ENCODE results near the gene ANKRD28.

ANKRD28 gene

DNA sequence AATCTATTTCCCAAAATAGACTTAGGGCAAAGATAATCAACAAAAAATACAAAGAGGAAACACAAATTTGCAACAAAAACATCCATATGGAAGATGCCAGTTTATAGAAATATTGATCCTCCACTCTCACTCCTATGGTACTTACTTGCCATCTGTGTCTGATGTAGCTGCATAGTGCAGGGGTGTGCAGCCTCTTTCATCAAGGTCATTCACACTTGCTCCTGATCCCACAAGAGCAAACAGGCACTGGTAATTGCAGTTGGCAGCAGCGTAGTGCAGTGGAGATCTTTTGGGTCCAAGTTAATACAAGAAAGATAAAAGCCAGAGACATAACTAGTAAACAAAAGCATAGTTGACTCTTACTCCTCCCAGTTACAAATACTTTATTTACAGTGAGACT lies 90.0 kb downstream of the ANKRD28 start:
- no peaks in the 10 kb centered on the region for H3K36me3 ChIP-seq (ENCODE audit: control insufficient read depth, insufficient read depth, low read length)
- no peak overlapping the region for H3K4me3 ChIP-seq (ENCODE audit: low read length)
- H3K27me3 ChIP-seq (ENCODE audit: control insufficient read depth, insufficient read depth, low read length): no peaks in the 10 kb centered on the region
- H3K9me3 ChIP-seq (ENCODE audit: control insufficient read depth, low read length): no peaks in the 10 kb centered on the region
- H3K4me1 ChIP-seq (ENCODE audit: control insufficient read depth, insufficient read depth, low read length): no peaks in the 10 kb centered on the region
- H3K9ac ChIP-seq (ENCODE audit: low read length): no peak overlapping the region

GRCh38 chr3:15703346-15703745 lies 94.4 kb downstream of the ANKRD28 start:
- Histone ChIP-seq H3K27me3 (ENCODE audit: control insufficient read depth, insufficient read depth, low read length) (no peaks in the 10 kb centered on the region), H3K4me1 (ENCODE audit: control insufficient read depth, insufficient read depth, low read length) (no peaks in the 10 kb centered on the region), H3K9ac (ENCODE audit: low read length) (no peak overlapping the region), H3K9me3 (ENCODE audit: control insufficient read depth, low read length) (no peaks in the 10 kb centered on the region), H3K4me3 (ENCODE audit: low read length) (no peak overlapping the region), H3K36me3 (ENCODE audit: control insufficient read depth, insufficient read depth, low read length) (no peaks in the 10 kb centered on the region)

DNA sequence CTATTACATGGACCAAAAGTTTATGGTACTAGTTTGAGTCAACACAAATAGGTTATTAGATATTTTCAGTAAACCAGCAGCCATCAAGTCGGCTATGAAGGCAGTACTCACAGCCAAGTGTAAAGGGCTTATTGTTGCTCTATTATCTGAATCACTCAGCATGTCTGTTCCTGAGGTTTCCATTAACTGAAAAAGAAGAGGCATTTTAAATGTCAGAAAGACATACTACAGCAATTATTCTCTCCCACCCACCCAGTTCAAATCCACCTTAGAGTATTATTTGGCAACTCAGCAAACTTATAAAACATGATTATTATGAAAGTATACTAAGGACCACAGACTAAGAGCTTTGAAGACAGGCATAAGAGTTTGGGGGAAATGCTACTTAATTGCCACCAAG lies 103.2 kb downstream of the ANKRD28 start:
- Histone ChIP-seq H3K27me3 (ENCODE audit: control insufficient read depth, insufficient read depth, low read length) (no peaks in the 10 kb centered on the region), H3K36me3 (ENCODE audit: control insufficient read depth, insufficient read depth, low read length) (no peaks in the 10 kb centered on the region), H3K4me3 (ENCODE audit: low read length) (no peak overlapping the region), H3K4me1 (ENCODE audit: control insufficient read depth, insufficient read depth, low read length) (no peaks in the 10 kb centered on the region), H3K9me3 (ENCODE audit: control insufficient read depth, low read length) (no peaks in the 10 kb centered on the region), H3K9ac (ENCODE audit: low read length) (no peak overlapping the region)

GRCh38 chr3:15693355-15693754 lies 104.4 kb downstream of the ANKRD28 start:
- Histone ChIP-seq H3K9me3 (ENCODE audit: control insufficient read depth, low read length) (no peaks in the 10 kb centered on the region), H3K4me3 (ENCODE audit: low read length) (no peak overlapping the region), H3K36me3 (ENCODE audit: control insufficient read depth, insufficient read depth, low read length) (no peaks in the 10 kb centered on the region), H3K4me1 (ENCODE audit: control insufficient read depth, insufficient read depth, low read length) (no peaks in the 10 kb centered on the region), H3K9ac (ENCODE audit: low read length) (no peak overlapping the region), H3K27me3 (ENCODE audit: control insufficient read depth, insufficient read depth, low read length) (no peaks in the 10 kb centered on the region)

DNA sequence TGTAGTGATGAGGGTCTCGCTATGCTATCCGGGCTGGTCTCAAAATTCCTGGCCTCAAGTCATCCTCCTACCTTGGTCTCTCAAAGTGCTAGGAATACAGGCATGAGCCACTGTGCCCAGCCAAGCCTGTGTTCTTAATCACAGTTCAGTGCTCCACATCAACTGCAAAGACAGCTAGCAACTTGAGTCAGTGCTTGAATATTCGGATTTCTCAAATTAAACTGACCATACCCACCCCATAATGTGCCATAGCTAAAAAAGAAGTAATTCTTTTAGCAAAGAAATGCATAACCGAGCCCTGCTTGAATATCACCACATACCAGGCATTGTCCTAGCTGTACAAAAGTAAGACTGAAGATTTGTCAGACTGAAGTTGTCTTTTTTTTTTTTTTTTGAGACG lies 107.0 kb downstream of the ANKRD28 start:
- no peak overlapping the region for H3K9ac ChIP-seq (ENCODE audit: low read length)
- no peak overlapping the region for H3K4me3 ChIP-seq (ENCODE audit: low read length)
- H3K27me3 ChIP-seq (ENCODE audit: control insufficient read depth, insufficient read depth, low read length): no peaks in the 10 kb centered on the region
- no peaks in the 10 kb centered on the region for H3K36me3 ChIP-seq (ENCODE audit: control insufficient read depth, insufficient read depth, low read length)
- H3K4me1 ChIP-seq (ENCODE audit: control insufficient read depth, insufficient read depth, low read length): no peaks in the 10 kb centered on the region
- no peaks in the 10 kb centered on the region for H3K9me3 ChIP-seq (ENCODE audit: control insufficient read depth, low read length)

DNA sequence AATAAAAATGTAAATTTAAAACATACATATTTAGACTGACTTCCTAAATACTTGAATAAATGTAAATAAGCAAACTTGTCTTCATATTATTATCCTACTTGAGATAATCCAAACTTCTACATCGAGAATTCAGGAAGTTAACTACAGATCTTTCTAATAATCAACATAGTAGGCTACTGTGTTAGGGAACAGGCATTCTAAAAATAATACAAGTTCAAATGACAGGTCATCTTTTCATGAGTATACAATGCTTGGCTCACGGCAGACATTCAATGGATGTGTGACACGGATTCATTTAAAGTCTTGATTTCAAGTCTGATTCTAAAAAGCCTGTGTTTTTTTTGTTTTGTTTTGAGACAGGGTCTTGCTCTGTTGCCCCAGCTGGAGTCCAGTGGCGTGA lies 107.5 kb downstream of the ANKRD28 start:
- H3K9ac ChIP-seq (ENCODE audit: low read length): no peak overlapping the region

DNA sequence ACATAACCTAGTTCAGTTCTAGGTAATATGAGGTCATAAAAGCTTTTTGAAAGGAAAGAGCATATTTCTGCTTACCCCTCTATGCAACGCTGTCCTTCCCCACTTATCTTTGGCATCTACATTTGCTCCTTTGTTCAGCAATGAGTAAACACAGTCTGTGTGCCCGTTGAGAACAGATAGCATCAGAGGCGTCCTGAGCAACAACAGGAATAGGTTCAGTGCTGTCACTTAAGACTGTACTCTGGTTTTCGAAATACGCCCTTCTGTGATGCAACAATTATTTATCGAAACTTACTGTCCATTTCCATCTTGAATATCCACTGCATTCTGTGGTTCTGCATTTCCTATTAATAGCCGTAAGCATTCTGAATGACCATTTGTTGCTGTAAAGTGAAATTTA lies 111.9 kb downstream of the ANKRD28 start:
- Histone ChIP-seq H3K27me3 (ENCODE audit: control insufficient read depth, insufficient read depth, low read length) (no peaks in the 10 kb centered on the region), H3K36me3 (ENCODE audit: control insufficient read depth, insufficient read depth, low read length) (no peaks in the 10 kb centered on the region), H3K9ac (ENCODE audit: low read length) (no peak overlapping the region), H3K9me3 (ENCODE audit: control insufficient read depth, low read length) (no peaks in the 10 kb centered on the region), H3K4me1 (ENCODE audit: control insufficient read depth, insufficient read depth, low read length) (no peaks in the 10 kb centered on the region), H3K4me3 (ENCODE audit: low read length) (no peak overlapping the region)

More for the DNA sequence above, 107.5 kb downstream of the ANKRD28 start:
- no peaks in the 10 kb centered on the region for H3K36me3 ChIP-seq (ENCODE audit: control insufficient read depth, insufficient read depth, low read length)
- no peaks in the 10 kb centered on the region for H3K27me3 ChIP-seq (ENCODE audit: control insufficient read depth, insufficient read depth, low read length)
- no peak overlapping the region for H3K4me3 ChIP-seq (ENCODE audit: low read length)
- no peaks in the 10 kb centered on the region for H3K4me1 ChIP-seq (ENCODE audit: control insufficient read depth, insufficient read depth, low read length)
- H3K9me3 ChIP-seq (ENCODE audit: control insufficient read depth, low read length): no peaks in the 10 kb centered on the region

GRCh38 chr3:15683253-15683652 lies 114.5 kb downstream of the ANKRD28 start:
- no peak overlapping the region for H3K4me3 ChIP-seq (ENCODE audit: low read length)
- H3K9ac ChIP-seq (ENCODE audit: low read length): no peak overlapping the region
- H3K36me3 ChIP-seq (ENCODE audit: control insufficient read depth, insufficient read depth, low read length): no peaks in the 10 kb centered on the region
- H3K9me3 ChIP-seq (ENCODE audit: control insufficient read depth, low read length): no peaks in the 10 kb centered on the region
- H3K27me3 ChIP-seq (ENCODE audit: control insufficient read depth, insufficient read depth, low read length): no peaks in the 10 kb centered on the region
- no peaks in the 10 kb centered on the region for H3K4me1 ChIP-seq (ENCODE audit: control insufficient read depth, insufficient read depth, low read length)

DNA sequence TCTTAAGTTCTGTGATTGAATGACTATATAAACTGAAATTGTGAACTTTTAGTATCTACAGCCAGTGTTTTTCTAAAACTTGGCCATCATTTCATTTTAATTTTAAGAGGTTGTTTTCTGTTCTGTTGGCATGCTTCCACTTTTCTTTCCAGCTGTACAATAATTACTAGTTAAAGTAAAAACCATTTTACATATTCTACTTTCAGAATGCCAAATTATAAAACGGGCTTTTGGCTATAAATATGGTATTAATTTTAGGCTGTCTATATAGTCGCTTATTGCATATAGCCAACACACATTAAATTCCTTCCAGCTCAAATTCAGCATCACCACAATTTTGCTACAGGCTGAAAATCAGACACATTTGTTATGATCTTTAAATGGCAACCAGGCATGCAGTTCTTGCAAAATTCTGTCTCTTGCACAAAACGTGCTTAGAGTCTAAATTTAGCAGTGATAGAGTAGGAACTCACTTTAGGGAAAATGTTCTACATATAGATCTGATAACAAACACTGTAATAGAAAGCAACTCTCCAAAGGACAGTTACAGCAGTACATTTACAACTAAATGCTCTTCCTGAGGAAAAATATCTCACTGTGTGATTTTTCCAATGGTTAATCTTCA lies 115.1 kb downstream of the ANKRD28 start:
- Histone ChIP-seq H3K4me1 (ENCODE audit: control insufficient read depth, insufficient read depth, low read length) (no peaks in the 10 kb centered on the region), H3K27me3 (ENCODE audit: control insufficient read depth, insufficient read depth, low read length) (no peaks in the 10 kb centered on the region), H3K36me3 (ENCODE audit: control insufficient read depth, insufficient read depth, low read length) (no peaks in the 10 kb centered on the region), H3K9me3 (ENCODE audit: control insufficient read depth, low read length) (no peaks in the 10 kb centered on the region), H3K4me3 (ENCODE audit: low read length) (no peak overlapping the region), H3K9ac (ENCODE audit: low read length) (no peak overlapping the region)

GRCh38 chr3:15681668-15682067 lies 116.1 kb downstream of the ANKRD28 start:
- no peak overlapping the region for H3K4me3 ChIP-seq (ENCODE audit: low read length)
- H3K4me1 ChIP-seq (ENCODE audit: control insufficient read depth, insufficient read depth, low read length): no peaks in the 10 kb centered on the region
- no peaks in the 10 kb centered on the region for H3K27me3 ChIP-seq (ENCODE audit: control insufficient read depth, insufficient read depth, low read length)
- no peaks in the 10 kb centered on the region for H3K9me3 ChIP-seq (ENCODE audit: control insufficient read depth, low read length)
- H3K36me3 ChIP-seq (ENCODE audit: control insufficient read depth, insufficient read depth, low read length): no peaks in the 10 kb centered on the region
- H3K9ac ChIP-seq (ENCODE audit: low read length): no peak overlapping the region

DNA sequence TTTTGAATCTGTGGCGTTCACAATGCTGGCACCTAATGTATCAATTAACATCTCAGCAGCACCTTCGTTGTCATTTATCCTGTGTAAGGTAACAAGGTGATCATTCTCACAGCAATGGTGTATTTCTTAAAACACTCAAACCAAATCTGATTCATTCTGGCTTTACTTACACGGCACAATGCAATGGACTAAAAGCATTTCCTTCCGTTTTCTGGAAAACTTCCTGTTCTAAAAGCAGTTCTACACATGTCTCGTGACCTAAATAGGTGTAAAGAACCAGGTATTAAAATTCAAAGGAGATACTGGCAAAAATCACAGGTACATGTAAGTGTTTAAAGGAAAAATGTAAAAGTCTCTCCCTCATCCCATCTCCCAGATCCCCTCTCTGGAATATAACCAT lies 118.5 kb downstream of the ANKRD28 start:
- Histone ChIP-seq H3K9ac (ENCODE audit: low read length) (no peak overlapping the region), H3K27me3 (ENCODE audit: control insufficient read depth, insufficient read depth, low read length) (no peaks in the 10 kb centered on the region), H3K9me3 (ENCODE audit: control insufficient read depth, low read length) (no peaks in the 10 kb centered on the region), H3K36me3 (ENCODE audit: control insufficient read depth, insufficient read depth, low read length) (no peaks in the 10 kb centered on the region), H3K4me3 (ENCODE audit: low read length) (no peak overlapping the region), H3K4me1 (ENCODE audit: control insufficient read depth, insufficient read depth, low read length) (no peaks in the 10 kb centered on the region)

- no peaks in the 10 kb centered on the region for H3K27me3 ChIP-seq (ENCODE audit: control insufficient read depth, insufficient read depth, low read length)
- no peak overlapping the region for H3K9ac ChIP-seq (ENCODE audit: low read length)
- H3K4me3 ChIP-seq (ENCODE audit: low read length): no peak overlapping the region
- no peaks in the 10 kb centered on the region for H3K4me1 ChIP-seq (ENCODE audit: control insufficient read depth, insufficient read depth, low read length)
- H3K9me3 ChIP-seq (ENCODE audit: control insufficient read depth, low read length): no peaks in the 10 kb centered on the region
- H3K36me3 ChIP-seq (ENCODE audit: control insufficient read depth, insufficient read depth, low read length): no peaks in the 10 kb centered on the region
Observed at GRCh38 chr3:15676259-15676658, 121.5 kb downstream of the ANKRD28 start.

- Histone ChIP-seq H3K9me3 (ENCODE audit: control insufficient read depth, low read length) (no peaks in the 10 kb centered on the region), H3K4me3 (ENCODE audit: low read length) (no peak overlapping the region), H3K36me3 (ENCODE audit: control insufficient read depth, insufficient read depth, low read length) (no peaks in the 10 kb centered on the region), H3K27me3 (ENCODE audit: control insufficient read depth, insufficient read depth, low read length) (no peaks in the 10 kb centered on the region), H3K9ac (ENCODE audit: low read length) (no peak overlapping the region), H3K4me1 (ENCODE audit: control insufficient read depth, insufficient read depth, low read length) (no peaks in the 10 kb centered on the region)
Observed at GRCh38 chr3:15673536-15673935, 124.2 kb downstream of the ANKRD28 start.
